ENCODE results near the gene ATXN10.

The ATXN10 gene

GRCh38 chr22:45818424-45819085 is 146.9 kb downstream of the ATXN10 start:
- no peak for TF ChIP-seq CTCF (conservative IDR thresholded peaks at IDR 0.05; ENCODE audit: low read length)
- no peak for DNase-seq (ENCODE audit: low read depth)
- no peak overlapping the region for H3K4me3 ChIP-seq (ENCODE audit: low read length)

- DNase-seq (ENCODE audit: low read depth) = no peak
- TF ChIP-seq CTCF (conservative IDR thresholded peaks at IDR 0.05; ENCODE audit: low read length) = no peak
- no peak overlapping the region for H3K4me3 ChIP-seq (ENCODE audit: low read length)
These were observed 147.7 kb downstream of the ATXN10 start for GRCh38 chr22:45819305-45819704.

GRCh38 chr22:45823336-45823735 is 151.7 kb downstream of the ATXN10 start:
- no peak overlapping the region for H3K4me3 ChIP-seq (ENCODE audit: low read length)
- TF ChIP-seq CTCF (conservative IDR thresholded peaks at IDR 0.05; ENCODE audit: low read length) = no peak
- DNase-seq (ENCODE audit: low read depth) = no peak

- no peak overlapping the region for H3K4me3 ChIP-seq (ENCODE audit: low read length)
- no peak for TF ChIP-seq CTCF (conservative IDR thresholded peaks at IDR 0.05; ENCODE audit: low read length)
- no peak for DNase-seq (ENCODE audit: low read depth)
These were observed 154.9 kb downstream of the ATXN10 start for GRCh38 chr22:45826520-45826919.

GRCh38 chr22:45828841-45829240 is 157.2 kb downstream of the ATXN10 start:
- H3K4me3 ChIP-seq (ENCODE audit: low read length) = no peak overlapping the region
- TF ChIP-seq CTCF (conservative IDR thresholded peaks at IDR 0.05; ENCODE audit: low read length) = no peak
- DNase-seq (ENCODE audit: low read depth) = peak; percentile 21

- no peak for TF ChIP-seq CTCF (conservative IDR thresholded peaks at IDR 0.05; ENCODE audit: low read length)
- no peak for DNase-seq (ENCODE audit: low read depth)
- H3K4me3 ChIP-seq (ENCODE audit: low read length) = no peak overlapping the region
These were observed 159.1 kb downstream of the ATXN10 start for GRCh38 chr22:45830531-45831245.

- peak; percentile 19 for DNase-seq (ENCODE audit: low read depth)
- peak; percentile 63 for TF ChIP-seq CTCF (conservative IDR thresholded peaks at IDR 0.05; ENCODE audit: low read length)
- H3K4me3 ChIP-seq (ENCODE audit: low read length) = no peak overlapping the region
These were observed 159.8 kb downstream of the ATXN10 start for GRCh38 chr22:45831394-45831793.

Data from AG10803 (cell line).